GM12865 (cell line): ENCODE data around the gene BABAM1.

Experiments used
- DNase-seq: peaks from one replicate; pipeline ENCODE4 v3.0.0; 2010; ENCODE audit warnings: low read depth
- H3K4me3 ChIP-seq: 2 replicates; pipeline ENCODE4 v1.5.1; 2011; ENCODE audit warnings: mild to moderate bottlenecking, low read depth, low read length, control low read depth
- CTCF ChIP-seq: IDR thresholded peaks from 2 replicates; pipeline ENCODE4 v1.5.1; 2011; ENCODE audit warnings: low read length, control low read depth, low read depth, inconsistent platforms; ENCODE audit not compliant: insufficient read depth; ENCODE audit errors: missing control alignments

Gene BABAM1

GRCh38 chr19:17249887-17250548 lies 17.2 kb upstream of the BABAM1 start:
- H3K4me3 ChIP-seq, result no peak overlapping the region
- TF ChIP-seq CTCF, result no peak
- DNase-seq, result no peak

GRCh38 chr19:17254636-17255035 lies 12.6 kb upstream of the BABAM1 start:
- no peak overlapping the region for H3K4me3 ChIP-seq
- no peak for TF ChIP-seq CTCF
- DNase-seq, result no peak

GRCh38 chr19:17255150-17255621 lies 12.1 kb upstream of the BABAM1 start:
- DNase-seq, result no peak
- no peak for TF ChIP-seq CTCF
- H3K4me3 ChIP-seq, result no peak overlapping the region

GRCh38 chr19:17256130-17256529 lies 11.1 kb upstream of the BABAM1 start:
- no peak for TF ChIP-seq CTCF
- H3K4me3 ChIP-seq, result no peak overlapping the region
- no peak for DNase-seq

GRCh38 chr19:17259118-17259780 lies 8.0 kb upstream of the BABAM1 start:
- no peak for DNase-seq
- H3K4me3 ChIP-seq, result no peak overlapping the region

GRCh38 chr19:17259934-17260333 lies 7.3 kb upstream of the BABAM1 start:
- TF ChIP-seq CTCF, result no peak
- no peak overlapping the region for H3K4me3 ChIP-seq

More at GRCh38 chr19:17259118-17259780, 8.0 kb upstream of the BABAM1 start:
- TF ChIP-seq CTCF, result no peak

GRCh38 chr19:17260842-17261325 lies 6.4 kb upstream of the BABAM1 start:
- no peak overlapping the region for H3K4me3 ChIP-seq
- peak; percentile 94 for DNase-seq
- peak; percentile 98 for TF ChIP-seq CTCF

More at GRCh38 chr19:17259934-17260333, 7.3 kb upstream of the BABAM1 start:
- no peak for DNase-seq
